GM21723 (cell line): ENCODE results near the gene PTBP3.
"Not testable (repeated sequence)": the region's sequence is repeated elsewhere in the genome, so short reads cannot be mapped to it uniquely, and the experiment has no call there.

Source experiments
- ATAC-seq: cut with Tn5 transposase; IDR thresholded peaks from one replicate; pipeline ENCODE4 v1.9.1; 2021; ENCODE audit warnings: mild to moderate bottlenecking, moderate library complexity; ENCODE audit not compliant: unreplicated experiment

Gene PTBP3, protein sequence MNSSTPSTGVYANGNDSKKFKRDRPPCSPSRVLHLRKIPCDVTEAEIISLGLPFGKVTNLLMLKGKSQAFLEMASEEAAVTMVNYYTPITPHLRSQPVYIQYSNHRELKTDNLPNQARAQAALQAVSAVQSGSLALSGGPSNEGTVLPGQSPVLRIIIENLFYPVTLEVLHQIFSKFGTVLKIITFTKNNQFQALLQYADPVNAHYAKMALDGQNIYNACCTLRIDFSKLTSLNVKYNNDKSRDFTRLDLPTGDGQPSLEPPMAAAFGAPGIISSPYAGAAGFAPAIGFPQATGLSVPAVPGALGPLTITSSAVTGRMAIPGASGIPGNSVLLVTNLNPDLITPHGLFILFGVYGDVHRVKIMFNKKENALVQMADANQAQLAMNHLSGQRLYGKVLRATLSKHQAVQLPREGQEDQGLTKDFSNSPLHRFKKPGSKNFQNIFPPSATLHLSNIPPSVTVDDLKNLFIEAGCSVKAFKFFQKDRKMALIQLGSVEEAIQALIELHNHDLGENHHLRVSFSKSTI

GRCh38 chr9:112332977-112333638 lies at the start of gene PTBP3:
Gene PTBP3 (minus strand): TSS chr9:112333619. CDS start chr9:112297865, 35,754 bp downstream.
- ATAC-seq = peak; percentile 60

- ATAC-seq = no peak
Observed at GRCh38 chr9:112382501-112383364, 49.3 kb upstream of the PTBP3 start.

GRCh38 chr9:112382066-112382465 lies 48.6 kb upstream of the PTBP3 start:
- no peak for ATAC-seq

- no peak for ATAC-seq
Observed at GRCh38 chr9:112380825-112381221, 47.4 kb upstream of the PTBP3 start.

DNA sequence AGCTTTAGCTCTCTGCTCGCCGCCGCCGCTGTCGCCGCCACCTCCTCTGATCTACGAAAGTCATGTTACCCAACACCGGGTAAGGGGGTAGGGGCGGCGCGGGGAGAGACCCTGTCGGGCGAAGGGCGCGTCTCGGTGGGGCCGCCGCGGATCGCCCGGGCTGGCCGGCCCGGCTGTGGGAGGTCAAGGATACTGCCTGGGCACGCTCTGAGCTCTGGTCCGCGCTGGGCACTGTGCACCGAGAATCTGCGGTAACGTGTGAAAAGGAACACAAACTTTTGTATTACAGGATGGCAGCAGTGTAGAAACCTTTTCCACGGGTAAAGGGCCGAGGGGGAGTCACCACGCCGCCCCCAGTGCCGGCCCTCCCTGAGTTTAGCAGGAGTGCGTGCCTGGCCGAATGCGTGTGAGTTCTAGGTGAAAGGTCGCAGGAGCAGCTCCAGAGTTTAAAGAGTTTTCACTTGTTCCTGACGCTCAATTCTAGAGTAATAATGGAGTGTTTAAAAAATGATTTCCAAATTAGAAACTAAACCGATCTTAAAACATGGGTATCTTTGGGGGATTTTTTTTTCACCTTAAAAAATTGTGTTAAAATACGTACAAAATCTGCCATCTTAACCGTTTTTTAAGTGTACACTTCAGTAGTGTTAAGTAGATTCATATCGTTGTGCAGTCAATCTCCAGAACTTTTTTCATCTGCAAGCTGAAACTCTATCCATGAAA lies 46.8 kb upstream of the PTBP3 start, which contains the start of gene HSDL2:
Gene HSDL2 (plus strand): TSS at position 7 of the 723 bp plus-strand sequence. CDS start 56 bp downstream, at position 63.
- peak; percentile 24 for ATAC-seq

GRCh38 chr9:112379177-112380101 lies 46.0 kb upstream of the PTBP3 start:
- ATAC-seq = peak; percentile 83

- peak; percentile 12 for ATAC-seq
Observed at GRCh38 chr9:112378328-112379176, 45.1 kb upstream of the PTBP3 start.

DNA sequence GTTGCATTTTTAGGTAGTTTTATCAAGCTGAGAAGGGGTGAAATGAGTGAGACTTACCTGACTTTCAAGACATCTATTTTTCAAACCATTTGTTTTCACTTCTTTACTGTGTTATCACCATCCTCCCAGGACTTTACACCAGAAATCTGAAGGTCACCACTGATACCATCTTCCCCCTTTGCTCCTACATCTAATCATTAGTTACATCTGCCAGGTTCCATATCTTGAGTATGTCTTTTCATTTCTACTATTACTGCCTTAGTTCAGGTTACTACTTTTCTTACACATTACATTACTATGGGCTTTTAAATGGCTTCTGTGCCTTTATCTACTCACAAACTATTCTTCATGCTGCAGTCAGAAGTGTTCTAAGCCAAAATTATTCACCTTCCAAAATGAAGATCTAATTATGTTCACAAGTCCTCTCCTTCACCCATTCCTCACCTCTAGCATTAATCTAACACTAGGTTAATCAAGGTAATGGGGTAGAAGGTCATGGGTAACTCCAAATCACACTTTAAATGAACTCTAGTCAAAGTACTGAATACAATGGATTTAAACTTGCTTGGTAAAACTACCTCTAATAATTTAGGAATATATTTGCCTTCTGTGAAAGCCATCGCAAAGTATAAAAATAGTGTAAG lies 44.4 kb upstream of the PTBP3 start:
- ATAC-seq = no peak

- ATAC-seq = no peak
Observed at GRCh38 chr9:112377087-112377486, 43.7 kb upstream of the PTBP3 start.

DNA sequence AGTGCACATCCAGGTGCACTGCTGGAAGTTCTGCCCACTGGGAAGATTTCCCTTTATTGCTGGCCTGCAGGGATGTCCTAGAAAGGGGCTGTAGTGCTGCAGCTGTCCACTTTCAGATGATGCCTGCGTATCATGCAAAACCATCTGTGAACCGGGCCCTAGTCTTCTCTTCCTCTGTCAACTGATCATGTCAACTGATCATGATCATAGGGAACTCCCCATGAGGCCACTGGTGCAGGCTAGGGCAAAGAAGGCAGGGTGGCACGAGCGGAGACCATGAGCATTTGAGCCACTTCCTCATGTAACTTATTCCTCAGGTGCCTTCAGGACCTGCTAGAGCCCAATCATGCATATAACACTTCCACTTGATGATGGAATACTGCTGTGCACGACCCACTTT lies 41.9 kb upstream of the PTBP3 start:
- ATAC-seq = no peak

GRCh38 chr9:112374232-112374631 lies 40.8 kb upstream of the PTBP3 start:
- not testable (repeated sequence) for ATAC-seq

- not testable (repeated sequence) for ATAC-seq
Observed at GRCh38 chr9:112373666-112374065, 40.2 kb upstream of the PTBP3 start.

GRCh38 chr9:112371060-112371459 lies 37.6 kb upstream of the PTBP3 start:
- ATAC-seq = no peak

DNA sequence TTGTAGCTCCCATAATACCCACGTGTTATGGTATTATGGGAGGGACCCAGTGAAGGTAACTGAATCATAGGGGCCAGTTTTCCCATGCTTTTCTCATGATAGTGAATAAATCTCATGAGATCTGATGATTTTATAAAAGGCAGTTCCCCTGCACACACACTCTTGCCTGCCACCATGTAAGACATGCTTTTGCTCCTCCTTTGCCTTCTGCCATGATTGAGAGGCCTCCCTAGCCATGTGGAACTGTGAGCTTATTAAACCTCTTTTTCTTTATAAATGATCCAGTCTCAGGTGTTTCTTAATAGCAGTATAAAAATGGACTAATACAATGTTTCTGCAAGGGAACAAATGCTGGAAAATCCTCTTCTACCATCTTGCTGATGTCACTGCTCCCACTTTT lies 36.4 kb upstream of the PTBP3 start:
- no peak for ATAC-seq

- ATAC-seq = no peak
Observed at GRCh38 chr9:112367465-112367864, 34.0 kb upstream of the PTBP3 start.

- ATAC-seq = no peak
Observed at GRCh38 chr9:112366591-112366990, 33.2 kb upstream of the PTBP3 start.

DNA sequence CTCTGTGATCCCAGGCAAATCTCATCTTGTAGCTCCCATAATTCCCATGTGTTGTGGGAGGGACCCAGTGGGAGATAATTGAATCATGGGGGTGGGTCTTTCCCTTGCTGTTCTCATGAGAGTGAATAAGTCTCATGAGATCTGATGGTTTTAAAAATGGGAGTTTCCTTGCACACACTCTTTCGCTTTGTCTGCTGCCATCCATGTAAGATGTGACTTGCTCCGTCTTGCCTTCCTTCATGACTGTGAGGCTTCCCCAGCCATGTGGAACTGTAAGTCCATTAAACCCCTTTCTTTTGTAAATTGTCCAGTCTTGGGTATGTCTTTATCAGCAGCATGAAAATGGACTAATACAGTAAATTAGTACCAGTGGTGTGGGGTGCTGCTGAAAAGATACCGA lies 31.8 kb upstream of the PTBP3 start:
- not testable (repeated sequence) for ATAC-seq

- no peak for ATAC-seq
Observed at GRCh38 chr9:112364761-112365160, 31.3 kb upstream of the PTBP3 start.
